Liver (tissue), 9 donors: Measurements from ENCODE around the gene PACSIN2. TPM values are rescaled to one million over a fixed set of nuclear protein-coding genes. Genes with fewer than 3 reads are reported as not detected.
A peak's percentile ranks its signal among the peaks of the same experiment; 100 is the strongest.

Experiments
- DNase-seq: peaks from one replicate; pipeline ENCODE4 v3.0.0-alpha.2; 2017; ENCODE audit warnings: low spot score
- H3K27ac ChIP-seq, 2 donors: one replicate each; pipeline ENCODE4 v1.7.0; 2013; ENCODE audit warnings: inconsistent platforms in 2 of 2, low read length in 2 of 2, control low read depth in 1 of 2, low read depth in 1 of 2, mild to moderate bottlenecking in 1 of 2
- H3K27me3 ChIP-seq, 4 donors: one replicate each; pipeline versions ENCODE4 v1.6.1 to v1.7.0; 2013; ENCODE audit warnings: low read length in 3 of 4, inconsistent platforms in 1 of 4, mild to moderate bottlenecking in 1 of 4, moderate library complexity in 1 of 4; ENCODE audit not compliant: control insufficient read depth in 4 of 4, insufficient read depth in 4 of 4
- H3K36me3 ChIP-seq, 4 donors: one replicate each; pipeline versions ENCODE4 v1.6.1 to v1.7.0; 2013; ENCODE audit warnings: low read length in 3 of 4, mild to moderate bottlenecking in 3 of 4, low read depth in 1 of 4, moderate library complexity in 1 of 4; ENCODE audit not compliant: control insufficient read depth in 4 of 4, insufficient read depth in 3 of 4
- H3K4me1 ChIP-seq, 4 donors: one replicate each; pipeline versions ENCODE4 v1.6.1 to v1.7.0; 2013; ENCODE audit warnings: low read length in 3 of 4, mild to moderate bottlenecking in 3 of 4, moderate library complexity in 1 of 4; ENCODE audit not compliant: control insufficient read depth in 4 of 4, insufficient read depth in 4 of 4
- H3K4me3 ChIP-seq, 3 donors: one replicate each; pipeline versions ENCODE4 v1.6.1 to v1.7.0; 2013; ENCODE audit warnings: low read length in 3 of 3, control low read depth in 1 of 3, low read depth in 1 of 3, mild to moderate bottlenecking in 1 of 3
- H3K9ac ChIP-seq, 2 donors: one replicate each; pipeline ENCODE4 v1.7.0; 2013; ENCODE audit warnings: low read length in 2 of 2, mild to moderate bottlenecking in 2 of 2, moderate library complexity in 2 of 2, control low read depth in 1 of 2, low read depth in 1 of 2
- H3K9me3 ChIP-seq, 4 donors: one replicate each; pipeline versions ENCODE4 v1.6.1 to v1.7.0; 2013; ENCODE audit warnings: low read length in 3 of 4; ENCODE audit not compliant: control insufficient read depth in 4 of 4
- CTCF ChIP-seq: fragments of 150-350 bp; IDR thresholded peaks from 2 replicates; pipeline ENCODE4 v1.5.1; 2017; ENCODE audit warnings: improper control_type of control experiment, low read depth, low read length; ENCODE audit not compliant: missing input control
- EGR1 ChIP-seq, 2 donors: IDR thresholded peaks; 2 replicates each; pipeline ENCODE4 v1.6.1; 2016 to 2018; ENCODE audit warnings: antibody characterized with exemption in 2 of 2, low read depth in 2 of 2
- FOXA1 ChIP-seq: IDR thresholded peaks from 2 replicates; pipeline ENCODE4 v1.6.1; 2016; ENCODE audit warnings: antibody characterized with exemption
- FOXA2 ChIP-seq: IDR thresholded peaks from 2 replicates; pipeline ENCODE4 v1.6.1; 2016; ENCODE audit warnings: antibody characterized with exemption
- GABPA ChIP-seq, 2 donors: IDR thresholded peaks in 1 of 2; conservative IDR thresholded peaks in 1 of 2; 2 replicates each; pipeline ENCODE4 v1.6.1; 2016; ENCODE audit warnings: antibody characterized with exemption in 2 of 2, mild to moderate bottlenecking in 1 of 2, moderate library complexity in 1 of 2
- HNF4A ChIP-seq, 2 donors: conservative IDR thresholded peaks; 2 replicates each; pipeline ENCODE4 v1.6.1; 2016; ENCODE audit warnings: antibody characterized with exemption in 2 of 2, mild to moderate bottlenecking in 2 of 2
- JUND ChIP-seq, 2 donors: IDR thresholded peaks; 2 replicates each; pipeline ENCODE4 v1.6.1; 2016; ENCODE audit warnings: antibody characterized with exemption in 2 of 2
- MAX ChIP-seq: IDR thresholded peaks from 2 replicates; pipeline ENCODE4 v1.6.1; 2016; ENCODE audit warnings: antibody characterized with exemption
- NR2F2 ChIP-seq: IDR thresholded peaks from 2 replicates; pipeline ENCODE4 v1.6.1; 2016; ENCODE audit warnings: antibody characterized with exemption
- RAD21 ChIP-seq, 2 donors: IDR thresholded peaks; 2 replicates each; pipeline ENCODE4 v1.6.1; 2016; ENCODE audit warnings: antibody characterized with exemption in 2 of 2, mild to moderate bottlenecking in 2 of 2
- REST ChIP-seq: IDR thresholded peaks from 2 replicates; pipeline ENCODE4 v1.6.1; 2016; ENCODE audit warnings: antibody characterized with exemption, mild to moderate bottlenecking
- SP1 ChIP-seq: IDR thresholded peaks from 2 replicates; pipeline ENCODE4 v1.6.1; 2018; ENCODE audit warnings: antibody characterized with exemption, mild to moderate bottlenecking
- YY1 ChIP-seq: IDR thresholded peaks from 2 replicates; pipeline ENCODE4 v1.6.1; 2016; ENCODE audit warnings: antibody characterized with exemption, mild to moderate bottlenecking
- ZBTB33 ChIP-seq: IDR thresholded peaks from 2 replicates; pipeline ENCODE4 v1.6.1; 2016; ENCODE audit warnings: antibody characterized with exemption
- WGBS: extraction: QIAGEN DNeasy Blood & Tissue Kit; methylation state at CpG from one replicate; pipeline ENCODE4 v1.1.7; 2013; 5-methylcytosine and 5-hydroxymethylcytosine counted together
- polyA plus RNA-seq, 2 donors: library from polyadenylated mRNA; stranded (reverse) in 1 of 2; unstranded in 1 of 2; fragments of 200-250 nt in 1 of 2; fragments of >200 nt in 1 of 2; fragmentation: Nextera tagmentation in 1 of 2; extraction: Ambion mirVana in 1 of 2; gene quantifications; one replicate each; pipeline versions ENCODE4 v1.2.1 to v1.2.3, GENCODE V29; 2013 to 2015
- total RNA-seq, 2 donors: library from RNA; depleted of rRNA; stranded (reverse); fragments of >200 nt; gene quantifications; one replicate each; pipeline ENCODE4 v1.2.3, GENCODE V29; 2014
- donor health status: healthy.
- donor health status: healthy.
- donor health status: healthy.
- donor health status: healthy.
- donor health status: healthy.

The PACSIN2 gene
- total and polyA plus RNA-seq, 4 donors: 9.1 to 31.4 (median 17.0) TPM

DNA sequence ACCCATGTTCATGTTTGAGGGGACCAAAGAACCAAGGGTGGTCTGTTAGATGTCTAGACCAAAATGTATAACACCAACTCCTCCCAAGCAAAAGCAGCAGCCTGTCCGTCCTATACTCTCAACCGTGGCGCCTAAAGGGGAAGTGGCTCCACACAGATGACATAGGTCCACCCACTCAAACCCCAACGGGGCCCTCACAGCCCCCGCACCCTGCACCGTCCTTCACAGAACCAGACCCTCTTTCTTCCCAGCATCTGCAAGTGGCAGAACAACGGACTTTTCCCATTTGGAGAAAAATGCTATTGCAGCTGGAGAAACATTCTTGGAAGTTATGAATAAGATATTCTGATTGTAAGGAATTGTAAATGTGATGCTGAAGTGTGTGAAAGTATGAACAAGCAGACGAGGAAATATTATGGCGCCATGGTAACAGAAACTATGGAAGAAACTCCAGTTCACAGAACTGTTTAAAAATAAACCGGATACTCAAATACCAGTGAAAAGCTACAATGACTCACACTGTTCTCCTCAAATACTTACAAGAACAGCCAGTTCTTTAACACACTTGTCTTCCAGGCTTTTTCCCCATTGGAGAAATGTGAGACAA lies 81.4 kb downstream of the PACSIN2 start:
- peak; percentile 30 for TF ChIP-seq SP1
- no peak for TF ChIP-seq RAD21 (IDR thresholded peaks at IDR 0.05)
- no peak for TF ChIP-seq YY1
- TF ChIP-seq JUND (IDR thresholded peaks at IDR 0.05): peak; percentile 40 to 83
- no peak for TF ChIP-seq FOXA2
- no peak for TF ChIP-seq ZBTB33
- peak; percentile 21 for TF ChIP-seq NR2F2

GRCh38 chr22:42932857-42933484 lies 82.0 kb downstream of the PACSIN2 start:
- TF ChIP-seq REST (peak; percentile 1), RAD21 (IDR thresholded peaks at IDR 0.05) (no peak)
- 93% methylated on average over 4 of the region's 4 CpGs for WGBS
- peak overlapping the region in 1 of 2 donors; percentile 49 for H3K9ac ChIP-seq
- no peaks in the 10 kb centered on the region for H3K27me3 ChIP-seq
- no peaks in the 10 kb centered on the region for H3K9me3 ChIP-seq
- no peak overlapping the region for H3K4me3 ChIP-seq
- peak overlapping the region; percentile 51 to 53 for H3K27ac ChIP-seq
- DNase-seq: no peak
- H3K4me1 ChIP-seq: peaks cover 10 to 23% (median 16%) of the 10 kb centered on the region in 4 donors
- no peaks in the 10 kb centered on the region for H3K36me3 ChIP-seq

More for the DNA sequence above, 81.4 kb downstream of the PACSIN2 start:
- WGBS: 73% methylated on average over 10 of the region's 10 CpGs
- Histone ChIP-seq H3K27me3 (no peaks in the 10 kb centered on the region), H3K4me1 (peaks cover 10 to 23% (median 16%) of the 10 kb centered on the region in 4 donors), H3K9me3 (no peaks in the 10 kb centered on the region), H3K9ac (no peak overlapping the region), H3K27ac (peak overlapping the region; percentile 53 to 58), H3K36me3 (no peaks in the 10 kb centered on the region), H3K4me3 (no peak overlapping the region)
- DNase-seq: no peak

GRCh38 chr22:42932197-42932519 lies 82.8 kb downstream of the PACSIN2 start:
- DNase-seq: no peak
- no peaks in the 10 kb centered on the region for H3K36me3 ChIP-seq
- WGBS: 98% methylated on average over 4 of the region's 4 CpGs
- H3K27ac ChIP-seq: peak overlapping the region; percentile 53 to 60
- H3K27me3 ChIP-seq: no peaks in the 10 kb centered on the region
- H3K4me1 ChIP-seq: peaks cover 10 to 23% (median 16%) of the 10 kb centered on the region in 4 donors
- no peak overlapping the region for H3K9ac ChIP-seq
- no peak overlapping the region for H3K4me3 ChIP-seq
- H3K9me3 ChIP-seq: no peaks in the 10 kb centered on the region
- TF ChIP-seq HNF4A (conservative IDR thresholded peaks at IDR 0.05) (no peak), FOXA1 (no peak), GABPA (IDR thresholded peaks at IDR 0.05 in 1 of 2, conservative IDR thresholded peaks at IDR 0.05 in 1 of 2) (no peak), YY1 (no peak), CTCF (no peak), ZBTB33 (no peak), MAX (no peak), SP1 (no peak), JUND (IDR thresholded peaks at IDR 0.05) (no peak), EGR1 (IDR thresholded peaks at IDR 0.05; ENCODE audit: low read depth in 2 of 2) (no peak)
